ENCODE results near the gene PRDX6.

PRDX6 gene, protein sequence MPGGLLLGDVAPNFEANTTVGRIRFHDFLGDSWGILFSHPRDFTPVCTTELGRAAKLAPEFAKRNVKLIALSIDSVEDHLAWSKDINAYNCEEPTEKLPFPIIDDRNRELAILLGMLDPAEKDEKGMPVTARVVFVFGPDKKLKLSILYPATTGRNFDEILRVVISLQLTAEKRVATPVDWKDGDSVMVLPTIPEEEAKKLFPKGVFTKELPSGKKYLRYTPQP

DNA sequence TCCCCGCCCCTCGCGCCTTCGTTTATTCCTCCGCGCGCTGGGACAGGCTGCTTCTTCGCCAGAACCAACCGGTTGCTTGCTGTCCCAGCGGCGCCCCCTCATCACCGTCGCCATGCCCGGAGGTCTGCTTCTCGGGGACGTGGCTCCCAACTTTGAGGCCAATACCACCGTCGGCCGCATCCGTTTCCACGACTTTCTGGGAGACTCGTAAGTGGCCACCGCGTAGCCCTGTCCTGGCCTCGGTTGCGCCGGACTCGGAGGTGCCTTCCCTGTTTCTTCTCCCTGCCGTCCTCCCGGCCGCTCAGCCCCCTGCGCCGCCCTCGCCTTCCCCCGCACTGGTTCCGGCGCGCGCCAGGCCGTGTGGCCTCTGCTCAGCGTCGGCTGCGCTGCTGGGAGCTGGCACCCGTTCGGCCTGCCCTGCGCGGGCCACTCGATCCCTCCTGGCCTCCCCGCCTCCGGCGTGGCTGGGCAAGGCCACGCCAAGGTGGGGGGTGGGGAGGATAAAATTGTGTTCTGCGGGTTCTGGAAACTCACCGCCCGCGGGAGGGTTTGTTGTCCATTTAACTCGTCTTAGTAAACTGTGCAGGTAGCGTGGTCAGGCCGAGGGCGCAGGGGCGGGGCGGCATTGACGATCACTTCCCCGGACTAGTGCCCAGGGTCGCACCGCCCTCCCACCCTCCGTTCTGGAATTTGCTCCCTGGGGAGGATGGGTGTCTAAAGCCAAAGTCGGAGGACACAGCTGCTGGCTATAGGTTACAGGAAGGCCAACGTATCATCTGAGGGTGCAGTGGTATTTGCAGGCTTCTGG lies at the start of gene PRDX6:
Gene PRDX6, plus strand, starts transcription at position 50 of the 808 bp plus-strand sequence. Its CDS starts 63 bp downstream, at position 113.
- in situ Hi-C loops (cut with MboI; ENCODE audit: low sequenced_read_pairs) = no loop called here

DNA sequence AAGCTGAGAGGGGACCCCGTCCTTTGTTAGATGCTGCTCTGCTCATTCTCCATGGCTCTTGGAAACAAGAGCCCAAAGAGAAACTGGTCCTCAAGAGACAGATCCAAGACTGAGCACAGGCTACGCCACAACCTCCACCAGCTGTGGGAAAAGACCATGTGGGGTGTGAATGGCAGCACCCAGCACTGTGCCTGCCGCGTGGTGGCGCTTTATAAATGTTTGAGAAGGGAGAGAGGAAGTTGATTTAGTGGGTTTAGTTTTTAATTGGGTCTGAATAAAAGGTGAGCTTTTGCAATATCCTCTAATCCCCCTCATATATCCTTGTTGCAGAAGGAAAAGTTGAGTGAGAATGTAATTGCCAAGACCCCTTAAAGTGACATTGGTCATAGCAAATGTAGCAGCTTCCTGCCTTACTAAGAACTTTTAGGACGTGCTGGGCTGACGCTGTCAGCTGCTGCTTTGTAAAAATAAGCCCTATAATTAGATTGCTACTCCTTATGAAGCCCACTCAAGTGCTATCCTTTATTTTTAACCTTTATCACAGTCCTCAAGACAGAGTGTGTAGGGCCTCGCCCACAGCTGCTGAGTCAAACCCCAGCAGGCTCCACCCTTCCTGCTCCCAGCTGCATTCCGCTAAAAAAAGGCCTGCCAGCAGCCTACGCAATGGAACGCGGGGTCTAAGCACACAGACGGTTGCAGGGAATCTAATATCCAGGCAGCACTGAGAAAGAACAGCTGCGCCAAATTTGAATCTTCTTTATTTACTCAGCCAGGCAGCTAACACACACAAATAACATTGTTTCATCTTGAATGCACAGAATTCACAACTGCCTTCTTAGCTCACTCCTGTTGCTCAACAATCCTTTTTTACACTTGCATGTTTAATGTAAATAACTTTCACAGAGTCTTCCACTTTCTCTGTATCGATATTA lies 47.4 kb upstream of the PRDX6 start:
- in situ Hi-C loops (cut with MboI; ENCODE audit: low sequenced_read_pairs) = loop anchor here (25.0 kb wide), 1 partner anchor 383 kb away; the partner anchor contains the start of genes CENPL and DARS2

DNA sequence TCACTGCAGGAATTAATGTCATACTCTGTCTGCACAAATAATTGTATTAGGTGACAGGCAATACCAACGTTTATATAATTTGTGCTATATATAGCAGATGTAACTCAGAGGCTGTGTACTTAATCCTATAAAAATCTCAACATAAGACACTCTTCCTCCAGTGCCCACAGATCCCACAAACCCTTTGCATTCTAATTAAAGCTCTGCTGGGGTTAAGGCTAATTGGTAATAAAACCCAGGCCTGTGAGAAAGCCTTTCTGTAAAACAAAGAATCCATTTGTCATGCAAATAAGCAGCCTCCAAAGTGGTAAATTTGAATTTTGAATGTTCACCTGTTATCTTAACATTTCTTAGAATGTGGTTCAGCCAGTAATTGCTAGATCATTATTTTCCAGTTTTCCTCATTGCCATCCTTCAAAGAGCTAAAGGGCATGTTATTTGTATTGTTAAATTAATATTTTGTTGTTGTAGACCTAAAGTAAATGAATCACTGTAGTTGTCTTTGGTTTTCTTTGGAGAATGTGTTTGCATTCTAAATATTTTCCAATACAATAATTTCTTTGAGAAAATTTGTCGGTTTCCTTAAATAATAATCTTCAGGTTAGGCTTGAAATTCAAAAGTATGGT lies 46.3 kb upstream of the PRDX6 start:
- in situ Hi-C loops (cut with MboI; ENCODE audit: low sequenced_read_pairs) = loop anchor here (25.0 kb wide), 1 partner anchor 382 kb away; the partner anchor contains the start of genes CENPL and DARS2

DNA sequence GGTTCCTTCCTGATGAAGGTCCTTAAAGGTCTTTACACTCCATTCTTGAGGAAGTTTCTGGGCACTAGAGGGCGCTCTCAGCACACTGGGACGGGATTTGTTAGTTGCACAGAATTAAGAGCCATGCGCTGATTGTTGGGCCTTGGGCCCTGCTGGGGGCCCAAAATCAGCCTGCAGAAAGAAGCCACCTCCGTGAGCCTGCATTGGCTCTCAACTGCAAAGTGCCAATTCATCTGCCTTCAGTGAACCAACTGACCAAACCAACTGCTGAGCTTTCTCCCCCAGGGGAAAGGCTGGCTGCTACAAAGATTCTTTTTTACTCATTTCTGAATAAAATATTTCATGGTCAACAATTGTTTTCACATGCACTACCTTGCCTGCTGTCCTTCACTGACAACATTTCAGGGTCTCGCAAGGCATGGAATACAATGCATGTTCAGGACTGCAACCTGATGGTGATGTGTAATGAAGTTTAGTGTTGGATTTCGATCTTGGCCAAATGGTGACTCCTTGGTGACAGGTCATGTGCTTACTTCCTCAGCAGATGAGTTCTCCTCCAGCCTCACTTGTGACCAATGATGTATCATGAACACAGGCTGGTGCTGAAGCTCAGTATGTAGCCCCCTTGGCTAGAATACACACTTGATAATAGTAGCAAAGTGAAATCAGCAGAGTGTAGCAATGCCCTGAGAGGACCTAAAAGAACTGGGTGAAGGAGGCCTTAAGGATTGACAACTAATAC lies 45.7 kb upstream of the PRDX6 start:
- in situ Hi-C loops (cut with MboI; ENCODE audit: low sequenced_read_pairs) = loop anchor here (25.0 kb wide), 1 partner anchor 381 kb away; the partner anchor contains the start of genes CENPL and DARS2

DNA sequence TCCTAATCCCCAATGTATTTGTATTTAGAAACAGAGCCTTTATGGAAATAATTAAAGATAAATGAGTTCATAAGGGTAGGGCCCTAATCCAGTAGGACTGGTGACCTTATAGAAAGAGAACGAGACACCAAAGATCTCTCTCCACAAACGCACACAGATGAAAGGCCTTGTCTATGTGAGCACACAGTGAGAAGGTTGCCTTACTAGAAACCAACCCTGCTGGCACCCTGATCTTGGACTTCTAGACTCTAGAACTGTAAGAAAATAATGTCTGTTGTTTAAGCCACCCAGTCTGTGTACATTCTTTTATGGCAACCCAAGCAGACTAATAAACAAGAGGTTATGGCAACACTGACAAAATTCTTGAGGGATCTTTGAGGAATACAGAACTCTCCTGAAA lies 44.8 kb upstream of the PRDX6 start:
- in situ Hi-C loops (cut with MboI; ENCODE audit: low sequenced_read_pairs) = loop anchor here (25.0 kb wide), 1 partner anchor 380 kb away; the partner anchor contains the start of genes CENPL and DARS2

DNA sequence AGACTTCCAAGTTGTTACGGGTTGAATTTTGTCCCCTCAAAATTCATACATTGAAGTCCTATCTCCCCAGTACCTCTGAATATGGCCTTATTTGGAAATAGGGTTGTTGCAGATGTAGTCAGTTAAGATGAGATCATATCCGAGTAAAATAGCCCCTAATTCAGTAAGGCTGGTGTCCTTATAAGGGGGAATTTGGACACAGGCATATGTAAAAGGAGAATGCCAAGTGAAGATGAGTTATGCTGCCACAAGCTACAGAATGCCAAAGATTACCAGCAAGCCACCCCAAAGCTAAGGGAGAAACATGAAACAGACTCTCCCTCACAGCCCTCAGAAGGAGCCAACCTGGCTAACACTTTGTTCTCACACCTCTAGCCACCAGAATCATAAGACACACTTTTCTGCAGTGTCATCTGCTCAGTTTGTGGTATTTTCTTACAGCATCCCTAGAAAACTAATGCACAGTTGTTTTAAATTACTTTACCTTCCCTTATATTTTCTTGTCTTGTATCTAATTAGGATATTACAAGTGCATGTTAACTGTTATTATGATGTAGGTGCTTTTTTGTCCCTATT lies 43.3 kb upstream of the PRDX6 start:
- in situ Hi-C loops (cut with MboI; ENCODE audit: low sequenced_read_pairs) = loop anchor here (25.0 kb wide), 1 partner anchor 378 kb away; the partner anchor contains the start of genes CENPL and DARS2

DNA sequence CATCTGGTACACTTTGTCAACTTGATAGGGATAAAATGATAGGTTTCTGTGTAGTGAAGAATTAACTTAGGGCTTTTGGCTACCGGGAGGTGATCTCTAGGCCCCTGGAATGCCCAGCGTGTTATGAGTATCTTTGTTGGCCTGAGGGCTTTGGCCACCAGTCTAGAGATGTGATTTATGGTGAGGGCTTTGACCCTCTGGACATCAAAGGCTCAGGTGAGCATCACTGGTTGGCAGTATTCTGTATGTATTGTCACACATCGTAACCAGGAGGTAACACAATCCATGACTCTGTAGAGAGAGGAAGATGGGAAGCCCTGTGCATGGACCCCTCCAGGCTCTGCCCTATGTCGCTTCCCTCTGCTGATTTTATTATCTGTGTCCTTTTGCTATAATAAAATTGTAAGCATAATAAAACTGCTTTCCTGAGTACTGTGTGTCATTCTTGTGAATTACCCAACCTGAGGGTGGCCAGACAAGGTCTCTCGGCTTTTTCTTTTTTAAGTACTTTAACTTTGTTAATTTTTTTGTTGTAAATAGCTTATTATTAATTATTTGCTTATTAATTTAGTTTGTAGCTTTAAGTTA lies 40.2 kb upstream of the PRDX6 start:
- in situ Hi-C loops (cut with MboI; ENCODE audit: low sequenced_read_pairs) = loop anchor here (25.0 kb wide), 1 partner anchor 375 kb away; the partner anchor contains the start of genes CENPL and DARS2

DNA sequence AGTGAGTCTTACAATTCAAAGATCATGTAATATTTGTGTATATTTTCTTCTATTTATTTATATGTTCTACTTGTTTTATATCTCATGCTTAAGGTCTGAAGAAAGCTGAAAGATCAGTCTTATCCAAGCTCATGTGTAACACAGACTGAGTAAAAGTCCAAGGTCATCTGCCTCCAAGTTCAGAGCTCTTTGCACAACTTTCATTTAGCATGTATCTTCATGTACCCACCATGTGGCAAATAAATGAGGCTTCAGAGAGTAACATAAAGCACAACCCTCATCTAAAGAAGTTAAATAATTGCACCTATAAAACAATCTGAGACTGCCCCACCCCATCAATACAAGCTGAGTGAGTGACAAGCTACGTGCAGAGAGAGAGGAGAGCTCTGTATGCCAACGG lies 38.5 kb upstream of the PRDX6 start:
- in situ Hi-C loops (cut with MboI; ENCODE audit: low sequenced_read_pairs) = loop anchor here (25.0 kb wide), 1 partner anchor 374 kb away; the partner anchor contains the start of genes CENPL and DARS2

DNA sequence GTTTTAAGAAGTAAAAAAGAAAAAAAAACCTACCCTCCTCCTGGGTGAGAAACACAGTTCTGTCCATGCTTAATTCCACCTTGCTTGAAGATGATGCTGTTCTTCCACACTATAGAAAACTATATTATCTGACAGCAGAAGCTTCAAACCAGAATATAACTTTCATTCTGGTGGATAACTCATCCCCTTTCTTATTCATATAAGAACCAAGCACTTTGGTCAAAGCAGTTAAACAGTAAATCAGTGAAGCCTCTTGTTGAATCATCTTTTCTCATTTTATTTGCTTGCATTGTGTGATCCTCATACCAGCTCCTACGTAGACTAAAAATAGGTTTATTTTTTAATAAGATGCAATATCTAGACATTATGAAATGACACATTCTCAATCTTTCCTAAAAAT lies 36.7 kb upstream of the PRDX6 start:
- in situ Hi-C loops (cut with MboI; ENCODE audit: low sequenced_read_pairs) = loop anchor here (25.0 kb wide), 1 partner anchor 372 kb away; the partner anchor contains the start of genes CENPL and DARS2

DNA sequence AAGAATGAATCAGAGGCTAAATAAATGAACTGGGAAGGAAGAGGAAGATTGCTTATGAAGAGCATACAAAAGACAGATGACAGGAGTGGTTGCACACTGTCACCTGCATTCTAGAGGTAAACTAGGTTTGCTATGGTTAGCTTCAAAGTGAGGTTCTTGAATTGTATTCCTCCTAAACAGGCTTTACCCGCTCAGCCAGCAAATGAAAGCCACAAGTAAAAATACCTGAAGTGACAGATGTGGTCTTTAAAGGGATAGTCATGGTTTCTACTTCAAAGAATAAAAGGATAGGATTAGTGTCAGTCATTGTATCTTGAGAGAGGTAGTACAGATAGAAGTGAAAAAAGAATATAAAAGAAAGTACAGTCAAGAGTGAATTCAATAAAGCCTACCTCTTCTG lies 32.4 kb upstream of the PRDX6 start:
- in situ Hi-C loops (cut with MboI; ENCODE audit: low sequenced_read_pairs) = loop anchor here (25.0 kb wide), 1 partner anchor 368 kb away; the partner anchor contains the start of genes CENPL and DARS2

DNA sequence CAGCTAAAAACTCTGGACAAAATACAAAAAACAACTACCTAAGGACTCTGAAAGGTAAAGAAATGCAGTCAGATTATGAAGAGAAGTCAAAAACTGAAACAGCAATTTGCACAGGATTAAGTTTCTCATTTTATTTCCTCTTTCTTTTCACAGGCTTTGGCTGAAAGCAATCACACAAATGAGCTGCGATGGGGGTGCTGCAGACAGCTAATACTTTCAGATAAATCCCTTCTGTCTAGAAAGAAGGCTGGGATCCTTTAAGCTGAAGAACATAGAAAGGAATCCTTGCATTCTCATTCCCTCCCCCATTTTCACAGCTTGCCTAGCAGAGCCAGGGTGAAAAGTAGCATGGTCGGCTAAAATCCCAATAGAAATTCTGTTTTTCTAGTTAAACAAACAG lies 32.0 kb upstream of the PRDX6 start:
- in situ Hi-C loops (cut with MboI; ENCODE audit: low sequenced_read_pairs) = loop anchor here (25.0 kb wide), 1 partner anchor 367 kb away; the partner anchor contains the start of genes CENPL and DARS2

DNA sequence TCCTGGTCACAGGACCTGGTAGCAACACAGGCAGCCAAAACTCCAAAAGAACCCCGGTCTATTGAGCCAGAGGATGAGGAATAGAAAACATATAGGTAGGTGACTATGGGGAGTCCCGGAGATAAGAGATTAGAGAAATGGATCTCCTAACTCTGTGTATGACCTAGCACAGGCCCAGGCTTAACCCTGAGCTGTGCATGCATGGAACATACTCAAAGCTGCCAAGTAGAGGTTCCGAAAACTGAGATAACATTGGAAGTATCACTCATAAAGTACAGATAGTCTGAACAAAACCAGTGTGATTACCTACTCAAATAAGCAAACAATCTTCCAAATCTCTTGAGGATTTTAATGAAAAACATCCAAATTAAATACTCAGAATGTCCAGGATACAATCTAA lies 31.5 kb upstream of the PRDX6 start:
- in situ Hi-C loops (cut with MboI; ENCODE audit: low sequenced_read_pairs) = loop anchor here (25.0 kb wide), 1 partner anchor 367 kb away; the partner anchor contains the start of genes CENPL and DARS2

DNA sequence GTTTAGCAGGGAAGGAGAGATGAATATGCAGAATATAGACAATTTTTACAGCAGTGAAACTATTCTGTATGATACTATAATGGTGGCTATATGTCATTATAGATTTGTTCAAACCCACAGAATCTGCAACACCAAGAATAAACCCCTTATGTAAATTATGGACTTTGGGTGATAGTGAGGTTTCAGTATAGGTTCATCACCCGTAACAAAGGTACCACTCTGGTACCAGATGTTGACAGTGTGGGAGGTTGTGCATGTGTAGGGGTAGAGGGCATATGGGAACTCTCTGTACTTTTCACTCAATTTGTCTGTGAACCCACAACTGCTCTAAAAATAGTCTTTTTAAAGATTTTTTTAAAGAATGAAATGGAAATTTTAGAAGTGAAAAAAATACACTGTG lies 29.9 kb upstream of the PRDX6 start:
- in situ Hi-C loops (cut with MboI; ENCODE audit: low sequenced_read_pairs) = loop anchor here (25.0 kb wide), 1 partner anchor 365 kb away; the partner anchor contains the start of genes CENPL and DARS2

DNA sequence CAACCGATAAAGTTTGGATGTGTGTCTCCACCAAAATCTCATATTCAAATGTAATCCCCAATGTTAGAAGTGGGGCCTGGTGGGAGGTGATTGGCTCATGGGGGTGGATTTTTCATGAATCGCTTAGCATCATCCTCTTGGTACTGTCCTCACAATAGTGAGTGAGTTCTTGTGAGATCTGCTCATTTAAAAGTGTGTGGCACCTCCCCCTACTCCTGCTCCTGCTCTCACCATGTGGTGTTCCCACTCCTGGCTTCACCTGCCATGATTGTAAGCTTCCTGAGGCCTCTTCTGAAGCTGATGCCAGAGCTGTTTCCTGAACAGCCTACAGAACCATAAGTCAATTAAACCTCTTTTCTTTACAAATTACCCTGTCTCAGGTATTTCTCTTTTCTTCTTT lies 28.2 kb upstream of the PRDX6 start:
- in situ Hi-C loops (cut with MboI; ENCODE audit: low sequenced_read_pairs) = loop anchor here (25.0 kb wide), 1 partner anchor 363 kb away; the partner anchor contains the start of genes CENPL and DARS2

DNA sequence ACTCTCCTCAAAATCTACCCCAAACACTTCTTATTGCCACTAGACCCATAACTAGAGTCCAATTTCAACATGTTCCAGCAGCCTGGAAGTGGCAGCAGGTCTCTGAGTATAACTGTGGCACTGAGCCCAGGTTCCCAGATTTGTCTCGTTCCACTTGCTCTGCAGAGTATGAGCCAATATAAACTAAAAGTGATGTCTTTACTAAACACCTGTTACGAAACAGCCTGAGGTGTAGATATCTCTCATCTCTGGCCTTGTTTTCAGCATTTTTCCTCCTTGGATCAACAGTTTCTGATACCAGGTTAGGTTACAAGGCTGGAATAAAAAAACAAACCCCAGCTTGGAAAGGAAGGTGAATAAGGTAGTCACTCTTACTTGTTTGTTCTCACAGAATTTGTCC lies 25.2 kb upstream of the PRDX6 start:
- in situ Hi-C loops (cut with MboI; ENCODE audit: low sequenced_read_pairs) = no loop called here

DNA sequence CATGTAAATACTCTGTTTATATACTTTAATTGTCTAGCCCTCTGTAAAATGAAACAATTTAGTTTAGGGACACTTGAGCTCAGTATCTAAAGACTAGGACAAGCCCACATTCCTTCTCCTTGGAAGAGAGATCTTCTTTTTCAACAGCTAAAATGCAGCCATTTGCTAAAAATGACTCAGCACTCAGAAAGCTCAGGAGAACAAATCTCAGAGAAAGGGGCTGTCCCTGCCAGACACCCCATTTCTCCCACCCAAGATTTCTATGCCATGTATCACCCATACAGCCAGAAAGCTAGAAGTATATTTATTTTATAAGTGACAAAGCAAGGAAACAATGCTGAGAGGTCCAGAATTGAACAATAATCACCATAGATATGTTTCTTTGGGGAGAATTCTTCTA lies 23.2 kb upstream of the PRDX6 start:
- in situ Hi-C loops (cut with MboI; ENCODE audit: low sequenced_read_pairs) = no loop called here

DNA sequence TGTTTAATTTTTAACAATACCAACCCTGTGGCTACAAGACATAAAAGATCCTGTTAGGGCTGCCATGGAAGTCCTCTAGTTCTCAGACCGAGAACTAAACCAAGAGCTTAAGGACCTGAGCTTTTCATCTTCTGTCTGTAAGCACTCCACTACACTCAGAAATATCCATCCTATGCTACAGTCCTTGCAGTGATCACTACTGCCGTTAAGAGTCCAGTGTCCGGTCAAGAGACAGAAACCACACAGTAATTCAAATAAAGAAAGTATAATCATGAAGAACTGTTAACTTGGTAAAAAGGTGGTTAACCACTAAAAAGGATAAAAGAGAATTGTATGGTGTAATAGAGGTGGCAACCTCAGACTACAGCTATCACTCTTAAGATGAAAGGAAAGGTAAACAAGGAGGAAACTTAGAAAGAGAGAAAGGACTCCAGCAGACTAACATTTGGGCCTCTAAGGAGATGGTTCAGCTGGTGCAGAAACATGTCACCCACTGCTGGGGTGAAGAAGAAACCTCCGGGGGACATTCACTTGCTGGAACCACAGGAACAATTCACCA lies 22.1 kb upstream of the PRDX6 start:
- in situ Hi-C loops (cut with MboI; ENCODE audit: low sequenced_read_pairs) = no loop called here

DNA sequence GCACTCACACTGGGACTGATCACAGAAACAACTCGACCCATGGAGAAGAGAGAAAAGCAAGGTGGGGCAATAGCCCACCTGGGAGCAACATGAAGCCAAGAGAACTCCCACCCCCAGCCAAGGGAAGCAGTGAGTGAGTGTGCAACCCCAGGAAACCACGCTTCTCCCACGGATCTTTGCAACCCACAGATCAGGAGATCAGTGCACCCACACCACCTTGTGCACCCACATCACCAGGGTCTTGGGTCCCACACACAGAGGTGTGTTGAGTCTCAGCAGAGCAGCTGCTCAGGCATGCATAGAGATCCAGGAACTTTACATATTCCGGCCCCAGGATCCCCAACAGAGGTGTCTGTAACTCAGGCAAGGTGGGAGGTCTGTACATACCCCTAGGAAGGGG lies 17.2 kb upstream of the PRDX6 start:
- in situ Hi-C loops (cut with MboI; ENCODE audit: low sequenced_read_pairs) = no loop called here
